Measurements from ENCODE around the gene GLIS2. TPM values are rescaled to one million over a fixed set of nuclear protein-coding genes. Genes with fewer than 3 reads are reported as not detected.
A peak's percentile ranks its signal among the peaks of the same experiment; 100 is the strongest.

The GLIS2 gene
- under 0.01 TPM for total RNA-seq

GRCh38 chr16:4315186-4316107 lies at the start of gene GLIS2:
TSS of gene GLIS2 (plus strand) at chr16:4316067. CDS start at chr16:4332281, 16,214 bp downstream.
- Histone ChIP-seq H3K4me1 (ENCODE audit: insufficient read depth, low read length) (peaks cover 27% of the 10 kb centered on the region), H3K9me3 (ENCODE audit: low read depth, low read length) (no peaks in the 10 kb centered on the region), H3K27me3 (ENCODE audit: insufficient read depth, low read length) (peaks cover 31% of the 10 kb centered on the region), H3K4me3 (ENCODE audit: low read length) (no peak within 1 kb of the TSS)

GRCh38 chr16:4266372-4266771 lies 49.5 kb upstream of the GLIS2 start:
- H3K4me1 ChIP-seq (ENCODE audit: insufficient read depth, low read length): peaks cover 10% of the 10 kb centered on the region

GRCh38 chr16:4270091-4270490 lies 45.8 kb upstream of the GLIS2 start:
- Histone ChIP-seq H3K4me1 (ENCODE audit: insufficient read depth, low read length) (peaks cover 22% of the 10 kb centered on the region), H3K9me3 (ENCODE audit: low read depth, low read length) (no peaks in the 10 kb centered on the region), H3K4me3 (ENCODE audit: low read length) (no peak overlapping the region), H3K27me3 (ENCODE audit: insufficient read depth, low read length) (no peaks in the 10 kb centered on the region)

More at GRCh38 chr16:4266372-4266771, 49.5 kb upstream of the GLIS2 start:
- Histone ChIP-seq H3K9me3 (ENCODE audit: low read depth, low read length) (no peaks in the 10 kb centered on the region), H3K4me3 (ENCODE audit: low read length) (no peak overlapping the region), H3K27me3 (ENCODE audit: insufficient read depth, low read length) (no peaks in the 10 kb centered on the region)

GRCh38 chr16:4270595-4270994 lies 45.3 kb upstream of the GLIS2 start:
- Histone ChIP-seq H3K4me3 (ENCODE audit: low read length) (no peak overlapping the region), H3K27me3 (ENCODE audit: insufficient read depth, low read length) (no peaks in the 10 kb centered on the region), H3K4me1 (ENCODE audit: insufficient read depth, low read length) (peaks cover 22% of the 10 kb centered on the region), H3K9me3 (ENCODE audit: low read depth, low read length) (no peaks in the 10 kb centered on the region)

GRCh38 chr16:4271176-4272113 lies 44.4 kb upstream of the GLIS2 start:
- peaks cover 22% of the 10 kb centered on the region for H3K4me1 ChIP-seq (ENCODE audit: insufficient read depth, low read length)
- peak overlapping the region; percentile 85 for H3K4me3 ChIP-seq (ENCODE audit: low read length)
- no peaks in the 10 kb centered on the region for H3K27me3 ChIP-seq (ENCODE audit: insufficient read depth, low read length)
- no peaks in the 10 kb centered on the region for H3K9me3 ChIP-seq (ENCODE audit: low read depth, low read length)

- Histone ChIP-seq H3K9me3 (ENCODE audit: low read depth, low read length) (no peaks in the 10 kb centered on the region), H3K27me3 (ENCODE audit: insufficient read depth, low read length) (no peaks in the 10 kb centered on the region)
Observed at GRCh38 chr16:4272114-4272956, 43.5 kb upstream of the GLIS2 start.

GRCh38 chr16:4273858-4274311 lies 42.0 kb upstream of the GLIS2 start:
- H3K27me3 ChIP-seq (ENCODE audit: insufficient read depth, low read length): no peaks in the 10 kb centered on the region
- peaks cover 22% of the 10 kb centered on the region for H3K4me1 ChIP-seq (ENCODE audit: insufficient read depth, low read length)
- peak overlapping the region; percentile 85 for H3K4me3 ChIP-seq (ENCODE audit: low read length)
- H3K9me3 ChIP-seq (ENCODE audit: low read depth, low read length): no peaks in the 10 kb centered on the region

More at GRCh38 chr16:4272114-4272956, 43.5 kb upstream of the GLIS2 start:
- Histone ChIP-seq H3K4me1 (ENCODE audit: insufficient read depth, low read length) (peaks cover 22% of the 10 kb centered on the region), H3K4me3 (ENCODE audit: low read length) (peak overlapping the region; percentile 85)

GRCh38 chr16:4275861-4276260 lies 40.0 kb upstream of the GLIS2 start:
- Histone ChIP-seq H3K4me3 (ENCODE audit: low read length) (no peak overlapping the region), H3K9me3 (ENCODE audit: low read depth, low read length) (no peaks in the 10 kb centered on the region), H3K4me1 (ENCODE audit: insufficient read depth, low read length) (peaks cover 17% of the 10 kb centered on the region), H3K27me3 (ENCODE audit: insufficient read depth, low read length) (no peaks in the 10 kb centered on the region)

GRCh38 chr16:4277987-4278513 lies 37.8 kb upstream of the GLIS2 start:
- H3K9me3 ChIP-seq (ENCODE audit: low read depth, low read length): no peaks in the 10 kb centered on the region
- H3K27me3 ChIP-seq (ENCODE audit: insufficient read depth, low read length): no peaks in the 10 kb centered on the region
- H3K4me3 ChIP-seq (ENCODE audit: low read length): no peak overlapping the region
- peaks cover 11% of the 10 kb centered on the region for H3K4me1 ChIP-seq (ENCODE audit: insufficient read depth, low read length)

GRCh38 chr16:4280625-4281024 lies 35.2 kb upstream of the GLIS2 start:
- H3K27me3 ChIP-seq (ENCODE audit: insufficient read depth, low read length): no peaks in the 10 kb centered on the region
- no peak overlapping the region for H3K4me3 ChIP-seq (ENCODE audit: low read length)
- H3K9me3 ChIP-seq (ENCODE audit: low read depth, low read length): no peaks in the 10 kb centered on the region
- H3K4me1 ChIP-seq (ENCODE audit: insufficient read depth, low read length): no peaks in the 10 kb centered on the region

GRCh38 chr16:4283441-4283840 lies 32.4 kb upstream of the GLIS2 start:
- no peaks in the 10 kb centered on the region for H3K27me3 ChIP-seq (ENCODE audit: insufficient read depth, low read length)
- H3K9me3 ChIP-seq (ENCODE audit: low read depth, low read length): no peaks in the 10 kb centered on the region
- H3K4me3 ChIP-seq (ENCODE audit: low read length): no peak overlapping the region

GRCh38 chr16:4283939-4284338 lies 31.9 kb upstream of the GLIS2 start:
- H3K9me3 ChIP-seq (ENCODE audit: low read depth, low read length): no peaks in the 10 kb centered on the region
- H3K4me3 ChIP-seq (ENCODE audit: low read length): no peak overlapping the region
- peaks cover 7% of the 10 kb centered on the region for H3K4me1 ChIP-seq (ENCODE audit: insufficient read depth, low read length)
- H3K27me3 ChIP-seq (ENCODE audit: insufficient read depth, low read length): no peaks in the 10 kb centered on the region

More at GRCh38 chr16:4283441-4283840, 32.4 kb upstream of the GLIS2 start:
- peaks cover 4% of the 10 kb centered on the region for H3K4me1 ChIP-seq (ENCODE audit: insufficient read depth, low read length)

GRCh38 chr16:4285167-4285566 lies 30.7 kb upstream of the GLIS2 start:
- no peaks in the 10 kb centered on the region for H3K9me3 ChIP-seq (ENCODE audit: low read depth, low read length)
- no peak overlapping the region for H3K4me3 ChIP-seq (ENCODE audit: low read length)
- peaks cover 7% of the 10 kb centered on the region for H3K4me1 ChIP-seq (ENCODE audit: insufficient read depth, low read length)
- H3K27me3 ChIP-seq (ENCODE audit: insufficient read depth, low read length): no peaks in the 10 kb centered on the region
